ENCODE results near the gene PDYN. TPM values are rescaled to one million over a fixed set of nuclear protein-coding genes. Genes with fewer than 3 reads are reported as not detected.
A peak's percentile ranks its signal among the peaks of the same experiment; 100 is the strongest.

The PDYN gene
- total RNA-seq, 1 donor from 2014 or later = 0.30 TPM

GRCh38 chr20:2006452-2007361 is 12.8 kb upstream of the PDYN start:
- Mint-ChIP-seq H3K4me3 (no peak overlapping the region), H3K27ac (no peak overlapping the region), H3K9me3 (no peaks in the 10 kb centered on the region), H3K4me1 (no peaks in the 10 kb centered on the region), H3K36me3 (no peaks in the 10 kb centered on the region), H3K27me3 (ENCODE audit: insufficient read depth, low read depth) (peaks cover 11% of the 10 kb centered on the region)
- no peak overlapping the region for H2AFZ ChIP-seq (replicated peaks)
- H3K9ac ChIP-seq = no peak overlapping the region
- no peak overlapping the region for H3K4me3 ChIP-seq
- H4K20me1 ChIP-seq (ENCODE audit: low read depth) = peaks cover 24% of the 10 kb centered on the region
- H3K79me2 ChIP-seq (ENCODE audit: low read depth) = no peaks in the 10 kb centered on the region
- no peaks in the 10 kb centered on the region for H3K36me3 ChIP-seq
- H3K9me3 ChIP-seq (ENCODE audit: low read depth) = no peaks in the 10 kb centered on the region
- H3K4me1 ChIP-seq = peaks cover 11% of the 10 kb centered on the region
- H3F3A ChIP-seq (ENCODE audit: low read depth) = no peaks in the 10 kb centered on the region
- TF ChIP-seq EZH2 (IDR thresholded peaks at IDR 0.05) = no peak
- peak; percentile 98 for TF ChIP-seq CTCF (IDR thresholded peaks at IDR 0.05)
- no peak overlapping the region for H3K27ac ChIP-seq
- peak; percentile 78 for DNase-seq (ENCODE audit: low spot score)
- no peak overlapping the region for H3K4me2 ChIP-seq
- peaks cover 9% of the 10 kb centered on the region for H3K27me3 ChIP-seq

DNA sequence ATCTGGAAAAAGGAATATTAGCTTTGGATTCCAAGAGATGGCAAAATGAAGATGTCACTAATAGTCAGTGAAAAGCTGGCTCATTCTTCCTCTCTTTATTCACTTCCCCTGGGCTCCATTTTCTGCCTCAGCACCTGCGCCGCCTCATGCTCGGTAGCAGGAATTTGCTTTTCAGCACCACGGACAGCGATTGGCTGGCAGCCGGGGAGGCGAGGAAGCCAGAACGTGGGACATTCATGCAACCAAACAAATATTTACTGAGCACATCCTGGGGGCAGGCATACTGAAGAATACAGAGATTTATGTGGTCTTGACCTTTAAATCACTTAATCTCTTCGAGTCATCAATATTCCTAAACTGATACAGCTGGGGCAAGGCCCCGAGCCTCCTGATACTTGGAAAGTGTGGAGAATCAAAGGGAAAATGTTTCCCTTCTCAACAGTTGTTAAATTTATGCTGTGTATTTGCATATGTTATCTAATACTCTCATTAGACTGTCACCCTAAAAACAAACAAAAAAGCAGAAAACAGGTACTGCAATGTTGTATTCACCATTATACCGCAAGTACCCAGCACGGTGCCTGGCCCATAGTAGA is 12.1 kb upstream of the PDYN start:
- Histone ChIP-seq H3K36me3 (no peaks in the 10 kb centered on the region), H3K27me3 (peaks cover 9% of the 10 kb centered on the region), H3F3A (ENCODE audit: low read depth) (no peaks in the 10 kb centered on the region), H3K79me2 (ENCODE audit: low read depth) (no peaks in the 10 kb centered on the region), H3K27ac (no peak overlapping the region), H3K9ac (no peak overlapping the region), H3K4me2 (no peak overlapping the region), H2AFZ (replicated peaks) (no peak overlapping the region), H3K9me3 (ENCODE audit: low read depth) (no peaks in the 10 kb centered on the region), H3K4me3 (no peak overlapping the region), H3K4me1 (peaks cover 8% of the 10 kb centered on the region), H4K20me1 (ENCODE audit: low read depth) (peaks cover 24% of the 10 kb centered on the region)
- H3K36me3 Mint-ChIP-seq = no peaks in the 10 kb centered on the region
- H3K4me1 Mint-ChIP-seq = no peaks in the 10 kb centered on the region
- TF ChIP-seq EZH2phosphoT487 (IDR thresholded peaks at IDR 0.05) (no peak), EZH2 (IDR thresholded peaks at IDR 0.05) (no peak), CTCF (IDR thresholded peaks at IDR 0.05) (no peak)
- peaks cover 14% of the 10 kb centered on the region for H3K27me3 Mint-ChIP-seq (ENCODE audit: insufficient read depth, low read depth)
- no peak overlapping the region for H3K27ac Mint-ChIP-seq
- H3K9me3 Mint-ChIP-seq = no peaks in the 10 kb centered on the region
- no peak overlapping the region for H3K4me3 Mint-ChIP-seq
- DNase-seq (ENCODE audit: low spot score) = peak; percentile 93

- H3K9ac ChIP-seq = no peak overlapping the region
- no peaks in the 10 kb centered on the region for H3K36me3 ChIP-seq
- no peaks in the 10 kb centered on the region for H3K36me3 Mint-ChIP-seq
- peaks cover 2% of the 10 kb centered on the region for H3K4me1 ChIP-seq
- peaks cover 9% of the 10 kb centered on the region for H3K27me3 ChIP-seq
- no peak overlapping the region for H3K4me2 ChIP-seq
- H4K20me1 ChIP-seq (ENCODE audit: low read depth) = peaks cover 24% of the 10 kb centered on the region
- DNase-seq (ENCODE audit: low spot score) = no peak
- H3K4me3 Mint-ChIP-seq = no peak overlapping the region
- no peak overlapping the region for H3K4me3 ChIP-seq
- no peaks in the 10 kb centered on the region for H3K9me3 ChIP-seq (ENCODE audit: low read depth)
- H2AFZ ChIP-seq (replicated peaks) = no peak overlapping the region
- H3K27me3 Mint-ChIP-seq (ENCODE audit: insufficient read depth, low read depth) = peaks cover 17% of the 10 kb centered on the region
- no peak overlapping the region for H3K27ac ChIP-seq
- no peak for TF ChIP-seq EZH2 (IDR thresholded peaks at IDR 0.05)
- no peak for TF ChIP-seq EZH2phosphoT487 (IDR thresholded peaks at IDR 0.05)
- TF ChIP-seq CTCF (IDR thresholded peaks at IDR 0.05) = no peak
- no peaks in the 10 kb centered on the region for H3K9me3 Mint-ChIP-seq
- no peaks in the 10 kb centered on the region for H3K4me1 Mint-ChIP-seq
- H3K27ac Mint-ChIP-seq = no peak overlapping the region
- H3K79me2 ChIP-seq (ENCODE audit: low read depth) = no peaks in the 10 kb centered on the region
- no peaks in the 10 kb centered on the region for H3F3A ChIP-seq (ENCODE audit: low read depth)
Measured at GRCh38 chr20:2005359-2005758, 11.5 kb upstream of the PDYN start.
